HEK293 (cell line): ENCODE results near the gene LRRC34.

Experiments
- CTCF ChIA-PET: fragments of 350-600 bp; formaldehyde crosslinking; extraction: SDS; loops from one replicate; lab custom pipeline; 2021; ENCODE audit warnings: antibody characterized with exemption; lab: Yijun Ruan, JAX
- POLR2A ChIA-PET: fragments of 300-600 bp; formaldehyde crosslinking; extraction: SDS; loops from one replicate; lab custom pipeline; 2020; ENCODE audit warnings: antibody characterized with exemption, inconsistent platforms; lab: Yijun Ruan, JAX
- H3K27ac ChIP-seq: fragments of 200-500 bp; sonication (Bioruptor generic); 2 replicates; pipeline ENCODE4 v1.5.1; 2014; ENCODE audit warnings: low read depth, low read length, control low read depth, inconsistent platforms; ENCODE audit errors: extremely low read depth
- H3K36me3 ChIP-seq, 2 experiments: fragments of 200-500 bp in 1 of 2; sonication (Bioruptor generic) in 1 of 2; 1 replicate in 1 of 2; 2 replicates in 1 of 2; pipeline ENCODE4 v1.5.1; 2014 to 2017; ENCODE audit warnings: inconsistent platforms in 2 of 2, low read length in 2 of 2; ENCODE audit not compliant: control insufficient read depth in 2 of 2, insufficient read depth in 1 of 2
- H3K4me1 ChIP-seq: fragments of 200-500 bp; sonication (Bioruptor generic); 2 replicates; pipeline ENCODE4 v1.5.1; 2014; ENCODE audit warnings: mild to moderate bottlenecking, low read length, inconsistent platforms; ENCODE audit not compliant: control insufficient read depth, insufficient read depth
- H3K4me3 ChIP-seq: 2 replicates; pipeline ENCODE4 v1.5.1; 2011; ENCODE audit warnings: low read depth, mild to moderate bottlenecking, control low read depth, low read length, moderate library complexity
- H3K9me3 ChIP-seq: fragments of 200-500 bp; sonication (Bioruptor generic); 2 replicates; pipeline ENCODE4 v1.5.1; 2014; ENCODE audit warnings: low read depth, low read length, inconsistent platforms; ENCODE audit not compliant: control insufficient read depth, insufficient read depth
- GLIS2 ChIP-seq: fragments of 450-650 bp; formaldehyde crosslinking; IDR thresholded peaks from 2 replicates; pipeline ENCODE4 v1.5.1; 2016; ENCODE audit warnings: missing biosample characterization, missing genetic modification characterization
- KLF1 ChIP-seq: fragments of 450-650 bp; formaldehyde crosslinking; IDR thresholded peaks from 2 replicates; pipeline ENCODE4 v1.5.1; 2016; ENCODE audit warnings: missing biosample characterization, missing genetic modification characterization
- OSR2 ChIP-seq: fragments of 450-650 bp; formaldehyde crosslinking; IDR thresholded peaks from 2 replicates; pipeline ENCODE4 v1.5.1; 2016; ENCODE audit warnings: missing biosample characterization, missing genetic modification characterization
- REPIN1 ChIP-seq: fragments of 450-650 bp; formaldehyde crosslinking; IDR thresholded peaks from 2 replicates; pipeline ENCODE4 v1.5.1; 2017; ENCODE audit warnings: missing biosample characterization, missing genetic modification characterization, low read depth
- ZBTB17 ChIP-seq: fragments of 450-650 bp; formaldehyde crosslinking; IDR thresholded peaks from 2 replicates; pipeline ENCODE4 v1.5.1; 2016; ENCODE audit warnings: missing biosample characterization, missing genetic modification characterization
- ZBTB20 ChIP-seq: fragments of 450-650 bp; formaldehyde crosslinking; IDR thresholded peaks from 2 replicates; pipeline ENCODE4 v1.5.1; 2016; ENCODE audit warnings: missing biosample characterization, missing genetic modification characterization
- ZFP3 ChIP-seq: fragments of 450-650 bp; formaldehyde crosslinking; IDR thresholded peaks from 2 replicates; pipeline ENCODE4 v1.5.1; 2016; ENCODE audit warnings: low read depth, missing biosample characterization, missing genetic modification characterization
- ZFP41 ChIP-seq: fragments of 450-650 bp; formaldehyde crosslinking; IDR thresholded peaks from 2 replicates; pipeline ENCODE4 v1.5.1; 2016; ENCODE audit warnings: missing biosample characterization, missing genetic modification characterization, borderline replicate concordance
- ZNF140 ChIP-seq: fragments of 450-650 bp; formaldehyde crosslinking; IDR thresholded peaks from 2 replicates; pipeline ENCODE4 v1.5.1; 2016; ENCODE audit warnings: missing biosample characterization, missing genetic modification characterization
- ZNF174 ChIP-seq: fragments of 450-650 bp; formaldehyde crosslinking; IDR thresholded peaks from 2 replicates; pipeline ENCODE4 v1.5.0; 2017; ENCODE audit warnings: missing biosample characterization, mild to moderate bottlenecking, missing genetic modification characterization
- ZNF292 ChIP-seq: fragments of 450-650 bp; formaldehyde crosslinking; IDR thresholded peaks from 2 replicates; pipeline ENCODE4 v1.5.1; 2016; ENCODE audit warnings: low read depth, missing biosample characterization, missing genetic modification characterization, borderline replicate concordance
- ZNF391 ChIP-seq: fragments of 450-650 bp; formaldehyde crosslinking; IDR thresholded peaks from 2 replicates; pipeline ENCODE4 v1.5.1; 2016; ENCODE audit warnings: low read depth, missing biosample characterization, missing genetic modification characterization, borderline replicate concordance
- ZNF394 ChIP-seq: fragments of 450-650 bp; formaldehyde crosslinking; IDR thresholded peaks from 2 replicates; pipeline ENCODE4 v1.5.1; 2016; ENCODE audit warnings: missing biosample characterization, missing genetic modification characterization, mild to moderate bottlenecking, moderate library complexity, borderline replicate concordance
- ZNF433 ChIP-seq: fragments of 450-650 bp; formaldehyde crosslinking; IDR thresholded peaks from 2 replicates; pipeline ENCODE4 v1.5.1; 2016; ENCODE audit warnings: missing biosample characterization, missing genetic modification characterization, low read depth
- ZNF510 ChIP-seq: fragments of 450-650 bp; formaldehyde crosslinking; IDR thresholded peaks from 2 replicates; pipeline ENCODE4 v1.5.1; 2018; ENCODE audit warnings: mild to moderate bottlenecking, missing genetic modification characterization, missing biosample characterization; ENCODE audit not compliant: insufficient replicate concordance
- ZNF585B ChIP-seq: fragments of 450-650 bp; formaldehyde crosslinking; IDR thresholded peaks from 2 replicates; pipeline ENCODE4 v1.5.1; 2016; ENCODE audit warnings: missing biosample characterization, missing genetic modification characterization
- ZNF610 ChIP-seq: fragments of 450-650 bp; formaldehyde crosslinking; IDR thresholded peaks from 2 replicates; pipeline ENCODE4 v1.5.1; 2016; ENCODE audit warnings: missing biosample characterization, missing genetic modification characterization, borderline replicate concordance
- ZNF830 ChIP-seq: fragments of 450-650 bp; IDR thresholded peaks from 2 replicates; pipeline ENCODE4 v1.5.0; 2018; ENCODE audit warnings: missing biosample characterization, missing genetic modification characterization, low read depth, mild to moderate bottlenecking, moderate library complexity
- TF ChIP-seq, protein P1 (sequence below): fragments of 450-650 bp; formaldehyde crosslinking; IDR thresholded peaks from 2 replicates; pipeline ENCODE4 v1.5.1; 2016; ENCODE audit warnings: missing biosample characterization, missing genetic modification characterization

LRRC34 gene

DNA sequence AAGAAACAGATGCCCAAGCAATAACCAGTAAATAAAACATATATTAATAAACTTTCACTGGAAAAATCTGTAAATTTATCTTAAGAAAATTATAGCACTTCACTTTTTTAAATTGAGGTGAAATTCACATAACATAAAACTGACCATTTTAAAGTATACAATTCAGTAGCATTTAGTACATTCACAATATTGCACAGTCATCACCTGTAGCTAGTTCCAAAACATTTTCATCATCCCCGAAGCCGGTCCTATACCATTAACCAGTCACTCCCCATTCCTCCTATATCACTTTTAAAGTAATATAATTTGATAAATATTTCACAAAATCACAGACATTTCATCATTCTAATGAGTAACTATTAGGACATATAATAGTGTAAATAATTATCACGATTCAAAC is 8.0 kb downstream of the LRRC34 start:
- peaks cover 6 to 38% of the 10 kb centered on the region in 2 experiments; a peak in 2 of 3 replicates for H3K36me3 ChIP-seq
- ChIA-PET CTCF (no interaction called here), POLR2A (no interaction called here)
- H3K9me3 ChIP-seq: no peaks in the 10 kb centered on the region
- no peak overlapping the region for H3K4me3 ChIP-seq
- H3K4me1 ChIP-seq: no peaks in the 10 kb centered on the region
- TF ChIP-seq ZNF140 (no peak), KLF1 (tag by site-specific recombination) (no peak), ZNF610 (tag by site-specific recombination) (no peak), REPIN1 (tag by site-specific recombination) (no peak), ZNF174 (tag by site-specific recombination) (no peak), ZFP41 (tag by site-specific recombination) (no peak), ZBTB17 (tag by site-specific recombination) (no peak), ZNF391 (tag by site-specific recombination) (no peak)
- TF ChIP-seq, protein P1, sequence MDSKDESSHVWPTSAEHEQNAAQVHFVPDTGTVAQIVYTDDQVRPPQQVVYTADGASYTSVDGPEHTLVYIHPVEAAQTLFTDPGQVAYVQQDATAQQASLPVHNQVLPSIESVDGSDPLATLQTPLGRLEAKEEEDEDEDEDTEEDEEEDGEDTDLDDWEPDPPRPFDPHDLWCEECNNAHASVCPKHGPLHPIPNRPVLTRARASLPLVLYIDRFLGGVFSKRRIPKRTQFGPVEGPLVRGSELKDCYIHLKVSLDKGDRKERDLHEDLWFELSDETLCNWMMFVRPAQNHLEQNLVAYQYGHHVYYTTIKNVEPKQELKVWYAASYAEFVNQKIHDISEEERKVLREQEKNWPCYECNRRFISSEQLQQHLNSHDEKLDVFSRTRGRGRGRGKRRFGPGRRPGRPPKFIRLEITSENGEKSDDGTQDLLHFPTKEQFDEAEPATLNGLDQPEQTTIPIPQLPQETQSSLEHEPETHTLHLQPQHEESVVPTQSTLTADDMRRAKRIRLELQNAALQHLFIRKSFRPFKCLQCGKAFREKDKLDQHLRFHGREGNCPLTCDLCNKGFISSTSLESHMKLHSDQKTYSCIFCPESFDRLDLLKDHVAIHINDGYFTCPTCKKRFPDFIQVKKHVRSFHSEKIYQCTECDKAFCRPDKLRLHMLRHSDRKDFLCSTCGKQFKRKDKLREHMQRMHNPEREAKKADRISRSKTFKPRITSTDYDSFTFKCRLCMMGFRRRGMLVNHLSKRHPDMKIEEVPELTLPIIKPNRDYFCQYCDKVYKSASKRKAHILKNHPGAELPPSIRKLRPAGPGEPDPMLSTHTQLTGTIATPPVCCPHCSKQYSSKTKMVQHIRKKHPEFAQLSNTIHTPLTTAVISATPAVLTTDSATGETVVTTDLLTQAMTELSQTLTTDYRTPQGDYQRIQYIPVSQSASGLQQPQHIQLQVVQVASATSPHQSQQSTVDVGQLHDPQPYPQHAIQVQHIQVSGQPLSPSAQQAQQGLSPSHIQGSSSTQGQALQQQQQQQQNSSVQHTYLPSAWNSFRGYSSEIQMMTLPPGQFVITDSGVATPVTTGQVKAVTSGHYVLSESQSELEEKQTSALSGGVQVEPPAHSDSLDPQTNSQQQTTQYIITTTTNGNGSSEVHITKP (tag by site-specific recombination): no peak
- no peak overlapping the region for H3K27ac ChIP-seq

DNA sequence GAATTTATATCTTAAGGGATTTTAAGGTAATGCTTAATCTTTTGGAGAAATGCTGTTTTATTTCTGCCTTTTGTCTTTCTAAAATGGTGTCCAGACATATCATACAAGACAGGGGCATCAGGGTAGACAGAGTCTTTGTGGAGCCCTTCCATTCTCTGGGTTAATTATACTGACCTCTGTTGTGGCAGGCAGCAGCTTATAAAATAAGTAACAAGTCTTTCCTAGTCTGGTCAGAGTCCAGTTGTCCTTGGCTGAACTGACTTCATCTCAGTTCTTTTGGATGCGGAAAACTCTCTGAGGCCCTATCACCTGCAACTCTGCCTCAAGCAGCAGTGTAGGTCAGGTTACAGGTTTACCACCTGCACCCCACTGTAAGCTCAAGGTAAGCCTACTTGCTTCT is 20.3 kb downstream of the LRRC34 start:
- CTCF ChIA-PET: no interaction called here
- Histone ChIP-seq H3K36me3 (peaks cover 6 to 60% of the 10 kb centered on the region in 2 experiments), H3K27ac (no peak overlapping the region), H3K4me3 (no peak overlapping the region), H3K9me3 (no peaks in the 10 kb centered on the region), H3K4me1 (no peaks in the 10 kb centered on the region)
- TF ChIP-seq ZNF394 (tag by site-specific recombination): no peak
- no peak for TF ChIP-seq GLIS2
- no peak for TF ChIP-seq ZFP3
- no peak for TF ChIP-seq ZNF292 (tag by site-specific recombination)
- TF ChIP-seq OSR2 (tag by site-specific recombination): no peak
- no peak for TF ChIP-seq ZNF830 (tag by site-specific recombination)
- no peak for TF ChIP-seq ZNF433
- no peak for TF ChIP-seq ZNF510
- TF ChIP-seq ZBTB20 (tag by site-specific recombination): no peak
- POLR2A ChIA-PET: no interaction called here

DNA sequence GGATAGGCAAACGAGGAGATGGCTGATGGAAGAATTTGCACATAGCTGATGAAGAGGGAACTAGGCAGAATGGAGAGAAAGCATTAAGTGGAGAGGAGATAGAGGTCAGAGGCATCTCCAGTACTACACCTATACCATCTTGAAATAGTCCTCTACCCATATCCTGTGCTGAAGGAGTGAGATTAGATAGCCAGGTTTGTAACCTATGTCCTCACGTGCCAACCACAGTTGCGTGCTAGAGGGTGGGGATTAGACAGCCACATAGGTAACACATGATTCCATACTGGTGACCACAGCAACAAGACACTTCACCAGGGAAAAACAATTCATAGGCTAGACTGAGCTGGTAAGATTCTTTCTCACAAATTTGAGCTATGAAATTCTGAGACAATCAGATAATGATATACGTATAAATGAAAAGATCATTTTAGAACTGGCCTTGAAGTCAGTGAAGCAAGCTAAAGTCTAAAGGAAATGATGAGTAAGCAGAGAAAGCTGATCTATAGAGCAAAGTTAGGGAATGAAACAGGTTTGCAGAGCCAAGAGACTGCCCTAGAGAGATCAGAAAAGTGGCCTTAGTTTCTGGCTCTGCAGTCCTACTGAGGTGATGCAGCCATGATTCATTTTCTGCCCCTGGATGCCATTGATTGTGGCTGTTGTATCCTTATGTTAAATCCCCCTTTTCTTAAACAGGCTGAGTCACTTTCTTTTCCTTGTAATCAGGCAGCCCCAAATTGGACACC is 21.8 kb downstream of the LRRC34 start:
- Histone ChIP-seq H3K9me3 (no peaks in the 10 kb centered on the region), H3K36me3 (peaks cover 6 to 71% of the 10 kb centered on the region in 2 experiments), H3K4me3 (no peak overlapping the region), H3K4me1 (no peaks in the 10 kb centered on the region), H3K27ac (no peak overlapping the region)
- CTCF ChIA-PET: no interaction called here
- POLR2A ChIA-PET: no interaction called here
- TF ChIP-seq ZBTB17 (tag by site-specific recombination) (0 out of 2 replicates have a peak, but pooled peaks have one; percentile 28), ZNF585B (tag by site-specific recombination) (no peak)
